K562 (cell line): Measurements from ENCODE around the gene TMEM209. TPM values are rescaled to one million over a fixed set of nuclear protein-coding genes. Genes with fewer than 3 reads are reported as not detected.
A peak's percentile ranks its signal among the peaks of the same experiment; 100 is the strongest.

Source experiments
- ATAC-seq: fragments of 200-7000 bp; cut with Tn5 transposase; 3 replicates; pipeline ENCODE4 v1.9.1; 2020; ENCODE audit warnings: moderate library complexity
- BruUV-seq: library from RNA; stranded (reverse); fragments of 400-500 nt; replicated peaks from 2 replicates; lab custom pipeline; 2021; lab: Mats Ljungman, UMichigan
- CTCF ChIA-PET: fragments of 300-600 bp; formaldehyde crosslinking; extraction: SDS; loops from one replicate; lab custom pipeline; 2021; ENCODE audit warnings: low intra/inter-chr PET ratio; lab: Yijun Ruan, JAX
- POLR2A ChIA-PET: fragments of 300-600, 350-650 bp; sonication (Branson Sonifier 250); formaldehyde crosslinking; extraction: SDS; loops from one replicate; lab custom pipeline; 2021; ENCODE audit warnings: antibody characterized with exemption, inconsistent platforms; lab: Yijun Ruan, JAX
- DNase-seq, 4 experiments: peaks; one replicate each; pipeline versions ENCODE4 v3.0.0 to v3.0.0-alpha.2; 2011 to 2018; ENCODE audit warnings: low spot score in 3 of 4, mixed read lengths in 3 of 4; ENCODE audit errors: extremely low read depth in 1 of 4
- FAIRE-seq: peaks from 2 replicates; lab custom pipeline; 2011; peaks lifted over from hg19 to GRCh38; lab: Jason Lieb, UNC
- H2AFZ ChIP-seq: 2 replicates; pipeline ENCODE4 v1.6.0; 2011; ENCODE audit warnings: low read depth, low read length, control low read depth, inconsistent platforms
- H3K27ac ChIP-seq: fragments of 200-600 bp; 3 replicates; pipeline ENCODE4 v1.8.0; 2011; ENCODE audit warnings: low read depth, mild to moderate bottlenecking, control low read depth, inconsistent platforms, low read length, moderate library complexity, mixed read lengths; ENCODE audit errors: extremely low read depth
- H3K27me3 ChIP-seq, 2 experiments: fragments of 300-600 bp in 1 of 2; 2 replicates in 1 of 2; 3 replicates in 1 of 2; pipeline versions ENCODE4 v1.6.0 to v1.8.0; 2011; ENCODE audit warnings: inconsistent platforms in 2 of 2, low read length in 2 of 2, mild to moderate bottlenecking in 1 of 2, mixed read lengths in 1 of 2, moderate library complexity in 1 of 2; ENCODE audit not compliant: control insufficient read depth in 2 of 2, insufficient read depth in 2 of 2
- H3K36me3 ChIP-seq: fragments of 300-600 bp; 3 replicates; pipeline ENCODE4 v1.8.0; 2011; ENCODE audit warnings: mild to moderate bottlenecking, low read length, inconsistent platforms; ENCODE audit not compliant: control insufficient read depth, insufficient read depth
- H3K4me1 ChIP-seq, 2 experiments: fragments of 200-600 bp in 1 of 2; replicated peaks in 1 of 2; 2 replicates in 1 of 2; 3 replicates in 1 of 2; pipeline versions ENCODE4 v1.5.1 to v1.8.0; 2011; ENCODE audit warnings: inconsistent platforms in 2 of 2, low read length in 2 of 2, mild to moderate bottlenecking in 1 of 2, mixed read lengths in 1 of 2, moderate library complexity in 1 of 2; ENCODE audit not compliant: control insufficient read depth in 2 of 2, insufficient read depth in 2 of 2
- H3K4me2 ChIP-seq: 2 replicates; pipeline ENCODE4 v1.6.1; 2011; ENCODE audit warnings: low read length, control low read depth, inconsistent platforms, mixed read lengths; ENCODE audit not compliant: insufficient read depth
- H3K4me3 ChIP-seq: fragments of 200-600 bp; sonication (generic), shearing (Covaris generic); 2 replicates; pipeline ENCODE4 v1.5.1; 2016; ENCODE audit warnings: control low read depth, inconsistent platforms
- H3K79me2 ChIP-seq: fragments of 200-600 bp; 3 replicates; pipeline ENCODE4 v1.8.0; 2011; ENCODE audit warnings: low read length, inconsistent platforms; ENCODE audit not compliant: control insufficient read depth, insufficient read depth
- H3K9ac ChIP-seq, 2 experiments: 2 replicates each; pipeline versions ENCODE4 v1.6.0 to v1.6.1; 2011; ENCODE audit warnings: low read depth in 2 of 2, low read length in 2 of 2, control low read depth in 1 of 2, inconsistent platforms in 1 of 2, mild to moderate bottlenecking in 1 of 2, mixed read lengths in 1 of 2; ENCODE audit not compliant: insufficient read depth in 1 of 2
- H3K9me1 ChIP-seq: one replicate; pipeline ENCODE4 v1.6.0; 2011; ENCODE audit warnings: inconsistent platforms, mild to moderate bottlenecking, low read length, moderate library complexity; ENCODE audit not compliant: control insufficient read depth, insufficient read depth
- H3K9me3 ChIP-seq: replicated peaks from 2 replicates; pipeline ENCODE4 v1.5.1; 2011; ENCODE audit warnings: low read depth, low read length, inconsistent platforms; ENCODE audit not compliant: control insufficient read depth, insufficient read depth
- H4K20me1 ChIP-seq: replicated peaks from 2 replicates; pipeline ENCODE4 v1.6.1; 2011; ENCODE audit warnings: low read length, inconsistent platforms, mixed read lengths; ENCODE audit not compliant: control insufficient read depth, insufficient read depth
- BRF1 ChIP-seq: IDR thresholded peaks from 3 replicates; pipeline ENCODE4 v1.6.1; 2011; ENCODE audit warnings: borderline replicate concordance, mild to moderate bottlenecking; ENCODE audit not compliant: insufficient read length; ENCODE audit errors: extremely low read depth
- CBX2 ChIP-seq: fragments of 200-600 bp; sonication (generic); IDR thresholded peaks from one replicate; pipeline ENCODE4 v1.6.1; 2012; ENCODE audit warnings: mild to moderate bottlenecking, low read length, inconsistent platforms; ENCODE audit not compliant: insufficient read depth, poor library complexity, severe bottlenecking
- GABPA ChIP-seq: fragments of 200-800 bp; sonication (Bioruptor generic); conservative IDR thresholded peaks from 2 replicates; pipeline ENCODE4 v1.6.1; 2016; ENCODE audit warnings: low read depth, missing genetic modification characterization, missing compliant biosample characterization
- KLF1 ChIP-seq: fragments of 450-650 bp; IDR thresholded peaks from 2 replicates; pipeline ENCODE4 v1.6.1; 2016; ENCODE audit warnings: missing genetic modification characterization, missing compliant biosample characterization
- L3MBTL2 ChIP-seq: fragments of 450-650 bp; IDR thresholded peaks from 2 replicates; pipeline ENCODE4 v1.6.1; 2016; ENCODE audit warnings: mild to moderate bottlenecking, moderate library complexity
- PML ChIP-seq: IDR thresholded peaks from 2 replicates; pipeline ENCODE4 v1.6.1; 2012; ENCODE audit warnings: low read length, inconsistent platforms
- PTBP1 ChIP-seq: fragments of 200-400 bp; formaldehyde crosslinking; IDR thresholded peaks from 2 replicates; pipeline ENCODE4 v1.6.1; 2017; ENCODE audit warnings: low read depth, low read length
- SIRT6 ChIP-seq: IDR thresholded peaks from one replicate; pipeline ENCODE4 v1.6.1; 2012; ENCODE audit warnings: low read depth, mild to moderate bottlenecking, control low read depth, inconsistent platforms, low read length, moderate library complexity
- SRSF9 ChIP-seq: fragments of 200-400 bp; formaldehyde crosslinking; IDR thresholded peaks from 2 replicates; pipeline ENCODE4 v1.6.1; 2017; ENCODE audit warnings: low read depth, low read length, borderline replicate concordance
- TEAD2 ChIP-seq: fragments of 450-650 bp; IDR thresholded peaks from 2 replicates; pipeline ENCODE4 v1.6.1; 2016; ENCODE audit warnings: missing genetic modification characterization, control low read depth, missing compliant biosample characterization
- ZC3H11A ChIP-seq: IDR thresholded peaks from 2 replicates; pipeline ENCODE4 v1.6.1; 2012; ENCODE audit warnings: low read depth, low read length, improper control_type of control experiment
- ZNF551 ChIP-seq: fragments of 250-450 bp; sonication (Bioruptor Pico); IDR thresholded peaks from 2 replicates; pipeline ENCODE4 v1.5.0; 2021; ENCODE audit warnings: mild to moderate bottlenecking, moderate library complexity
- ZNF696 ChIP-seq: fragments of 250-450 bp; sonication (Bioruptor Pico); conservative IDR thresholded peaks from 2 replicates; pipeline ENCODE4 v1.4.0; 2020; ENCODE audit warnings: mild to moderate bottlenecking, moderate library complexity
- WGBS: fragments of 100-300 bp; shearing (Covaris generic); methylation state at CpG from one replicate; pipeline ENCODE4 v1.1.6; 2016; ENCODE audit warnings: low coverage, mixed read lengths; ENCODE audit not compliant: insufficient coverage; ENCODE audit errors: missing lambda C conversion rate; 5-methylcytosine and 5-hydroxymethylcytosine counted together
- in situ Hi-C: fragments of 300-500 bp; cut with MboI; formaldehyde crosslinking; loops from 4 replicates; pipeline ENCODE4 v1.15.0; 2018; ENCODE audit warnings: inconsistent platforms, mixed read lengths
- intact Hi-C: fragments of 100-400 bp; cut with micrococcal nuclease; formaldehyde crosslinking; loops from 2 replicates; pipeline ENCODE4 v1.14.2; 2022
- polyA plus RNA-seq, 8 experiments: library from polyadenylated mRNA; depleted of rRNA in 4 of 8; stranded (reverse) in 5 of 8; unstranded in 3 of 8; fragments of >200 nt; fragmentation: Nextera tagmentation in 2 of 8; fragmentation: Illumina TruSeq in 1 of 8; extraction: Ambion mirVana in 2 of 8; extraction: Trizol in 1 of 8; gene quantifications; 2 replicates each; pipeline versions ENCODE4 v1.2.1 to v1.2.3, GENCODE V29; 2011 to 2014; ENCODE audit warnings: inconsistent platforms in 1 of 8, missing spikeins in 1 of 8
- total RNA-seq, 7 experiments: library from RNA; depleted of rRNA in 6 of 7; stranded (reverse); fragments of >200 nt in 6 of 7; fragmentation: Illumina TruSeq in 2 of 7; extraction: Trizol in 2 of 7; gene quantifications; 2 replicates each; pipeline versions ENCODE4 v1.2.1 to v1.2.3, GENCODE V29; 2011 to 2021; ENCODE audit warnings: low replicate concordance in 1 of 7

The TMEM209 gene
- total and polyA plus RNA-seq, 9 of the 15 experiments (the other 6 are each of a cell fraction or from before 2014, with no cell fraction given) = 36.8 to 116 (median 76.6) TPM

DNA sequence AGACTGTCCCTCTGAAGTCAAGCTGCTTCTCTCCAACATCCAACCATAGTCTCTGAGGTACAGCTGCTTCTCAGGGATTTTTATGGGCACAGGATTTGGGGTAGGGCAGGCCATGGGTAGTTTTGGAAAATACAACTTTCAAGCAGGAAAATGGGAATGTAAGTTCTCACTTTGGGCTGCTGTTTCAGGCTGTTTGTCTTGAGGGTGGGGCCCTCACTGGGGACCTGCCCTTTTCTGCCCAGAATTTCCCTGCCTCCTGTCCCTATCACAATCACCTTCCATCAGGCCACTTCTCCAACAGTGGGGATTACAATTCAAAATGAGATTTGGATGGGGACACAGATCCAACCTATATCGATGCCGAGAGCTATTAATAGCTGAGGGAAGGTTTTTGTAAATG, 27.0 kb upstream of the TMEM209 start:
- Histone ChIP-seq H3K4me2 (peak overlapping the region; percentile 0; the same call in 1 of the 2 replicates), H3K4me3 (no peak overlapping the region), H3K79me2 (no peaks in the 10 kb centered on the region), H3K9me1 (no peaks in the 10 kb centered on the region), H3K36me3 (no peaks in the 10 kb centered on the region), H3K27ac (no peak overlapping the region), H4K20me1 (no peaks in the 10 kb centered on the region), H3K4me1 (peaks cover 9 to 16% of the 10 kb centered on the region in 2 experiments), H3K9ac (peak overlapping the region in 1 of 2 experiments; percentile 37; a peak in 1 of 4 replicates), H2AFZ (peak overlapping the region; percentile 82), H3K9me3 (no peaks in the 10 kb centered on the region; the same call in 1 of the 2 replicates), H3K27me3 (no peaks in the 10 kb centered on the region)
- no TSS peak for BruUV-seq
- no peak for DNase-seq
- ChIA-PET POLR2A (interaction anchor here (0.8 to 2.5 kb wide), 3 partner anchors 9 to 23 kb away, joined by 3 to 10 read pairs (median 3); no protein-coding TSS in a partner anchor), CTCF (no interaction called here)
- in situ Hi-C loops (no loop called here), intact Hi-C loops (no loop called here)
- no peak for TF ChIP-seq BRF1
- 0 out of 2 replicates have a peak, but pooled peaks have one; percentile 22 for TF ChIP-seq KLF1
- no peak for TF ChIP-seq SRSF9
- no peak for TF ChIP-seq ZC3H11A
- no peak for FAIRE-seq
- WGBS = 13% methylated on average over 2 of the region's 2 CpGs
- ATAC-seq = peak; percentile 26; the same call in 1 of the 3 replicates

DNA sequence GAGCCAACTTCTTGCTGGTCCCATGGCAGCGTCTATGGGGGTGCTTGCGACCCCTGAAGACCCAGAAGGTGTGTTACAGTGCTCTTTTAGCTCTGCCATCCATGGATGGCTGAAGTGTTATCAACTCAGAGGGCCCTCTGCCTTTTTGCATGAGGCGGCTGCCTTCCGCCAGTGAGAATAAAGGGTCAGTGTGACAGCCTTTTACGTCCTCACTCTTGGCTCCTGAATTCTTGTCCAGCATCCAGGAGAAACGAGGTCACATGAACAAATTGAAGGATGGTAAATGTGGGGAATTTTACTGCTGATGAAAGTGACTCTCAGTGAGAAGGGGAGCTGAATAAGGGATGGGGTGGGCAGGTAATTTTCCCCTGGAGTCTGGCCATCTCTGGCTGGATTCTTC, 26.6 kb upstream of the TMEM209 start:
- Histone ChIP-seq H3K9ac (peak overlapping the region in 1 of 2 experiments; percentile 37; a peak in 1 of 4 replicates), H3K9me1 (no peaks in the 10 kb centered on the region), H3K4me3 (no peak overlapping the region), H3K4me1 (peaks cover 9 to 16% of the 10 kb centered on the region in 2 experiments), H3K36me3 (no peaks in the 10 kb centered on the region), H4K20me1 (no peaks in the 10 kb centered on the region), H3K27ac (no peak overlapping the region), H2AFZ (peak overlapping the region; percentile 82), H3K27me3 (no peaks in the 10 kb centered on the region), H3K4me2 (peak overlapping the region; percentile 0; the same call in 1 of the 2 replicates), H3K9me3 (no peaks in the 10 kb centered on the region; the same call in 1 of the 2 replicates), H3K79me2 (no peaks in the 10 kb centered on the region)
- in situ Hi-C loops = no loop called here
- BruUV-seq = no TSS peak
- DNase-seq (no peak), ATAC-seq (no peak), FAIRE-seq (no peak)
- CTCF ChIA-PET = no interaction called here
- POLR2A ChIA-PET = interaction anchor here (0.6 to 2.5 kb wide), 4 partner anchors 10 to 481 kb away, joined by 3 to 10 read pairs (median 3); no protein-coding TSS in a partner anchor
- intact Hi-C loops = no loop called here
- 52% methylated on average over 6 of the region's 6 CpGs for WGBS
- no peak for TF ChIP-seq CBX2
- no peak for TF ChIP-seq SIRT6
- TF ChIP-seq TEAD2 (tag) = no peak
- no peak for TF ChIP-seq PML
- TF ChIP-seq GABPA = no peak
- no peak for TF ChIP-seq ZNF551 (CRISPR knock-in tag)
- TF ChIP-seq L3MBTL2 = no peak
- no peak for TF ChIP-seq PTBP1
- no peak for TF ChIP-seq ZNF696 (CRISPR knock-in tag)
- TF ChIP-seq SRSF9 = no peak
